Brain microvascular endothelial cell (primary cell): ENCODE measurements around the gene HERPUD2.

Experiments
- DNase-seq: peaks from one replicate; pipeline ENCODE4 v3.0.0-alpha.2; 2020
- H3K27ac ChIP-seq: fragments of 250-450 bp; sonication (Bioruptor Pico); 2 replicates; pipeline ENCODE4 v1.5.1; 2020; ENCODE audit warnings: mild to moderate bottlenecking, moderate library complexity
- H3K27me3 ChIP-seq: fragments of 250-450 bp; sonication (Bioruptor Pico); replicated peaks from 2 replicates; pipeline ENCODE4 v1.5.1; 2020; ENCODE audit warnings: mild to moderate bottlenecking
- H3K36me3 ChIP-seq: fragments of 250-450 bp; sonication (Bioruptor Pico); replicated peaks from 2 replicates; pipeline ENCODE4 v1.5.1; 2020; ENCODE audit warnings: mild to moderate bottlenecking
- H3K4me3 ChIP-seq: 2 replicates; pipeline ENCODE4 v1.5.1; 2011; ENCODE audit warnings: low read depth, mild to moderate bottlenecking, control low read depth, low read length, moderate library complexity
- in situ Hi-C: cut with HindIII; loops from 2 replicates; pipeline ENCODE4 v1.10.0; 2017; ENCODE audit warnings: low sequenced_read_pairs, low pct_ligation_motif_present
- TF ChIP-seq, protein P1 (sequence below): IDR thresholded peaks from 2 replicates; pipeline ENCODE4 v1.5.1; 2011; ENCODE audit warnings: low read depth, mild to moderate bottlenecking, moderate library complexity, low read length, control low read depth, inconsistent platforms; ENCODE audit errors: missing control alignments

The HERPUD2 gene

DNA sequence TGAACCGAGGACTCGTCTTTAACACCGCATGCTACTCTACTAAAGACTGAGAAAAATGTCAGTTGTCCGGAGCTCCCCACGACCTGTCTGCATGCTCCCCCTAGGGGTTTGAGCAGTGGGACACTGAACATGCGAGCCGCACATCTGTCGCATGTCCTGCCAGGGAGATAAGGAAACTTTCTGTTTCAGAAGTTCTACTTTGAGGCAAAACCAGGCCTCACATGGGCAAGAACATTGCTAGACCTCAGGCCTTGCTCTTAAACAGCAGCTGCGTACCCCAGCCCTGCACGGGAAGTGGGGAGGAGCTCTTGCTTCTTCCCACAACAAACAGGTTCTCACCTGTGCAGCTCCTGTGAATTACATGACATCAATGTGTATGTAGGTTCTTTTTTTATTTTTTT lies 30.3 kb upstream of the HERPUD2 start:
- no peak for DNase-seq
- no peaks in the 10 kb centered on the region for H3K36me3 ChIP-seq
- H3K27ac ChIP-seq = no peak overlapping the region
- TF ChIP-seq, protein P1, sequence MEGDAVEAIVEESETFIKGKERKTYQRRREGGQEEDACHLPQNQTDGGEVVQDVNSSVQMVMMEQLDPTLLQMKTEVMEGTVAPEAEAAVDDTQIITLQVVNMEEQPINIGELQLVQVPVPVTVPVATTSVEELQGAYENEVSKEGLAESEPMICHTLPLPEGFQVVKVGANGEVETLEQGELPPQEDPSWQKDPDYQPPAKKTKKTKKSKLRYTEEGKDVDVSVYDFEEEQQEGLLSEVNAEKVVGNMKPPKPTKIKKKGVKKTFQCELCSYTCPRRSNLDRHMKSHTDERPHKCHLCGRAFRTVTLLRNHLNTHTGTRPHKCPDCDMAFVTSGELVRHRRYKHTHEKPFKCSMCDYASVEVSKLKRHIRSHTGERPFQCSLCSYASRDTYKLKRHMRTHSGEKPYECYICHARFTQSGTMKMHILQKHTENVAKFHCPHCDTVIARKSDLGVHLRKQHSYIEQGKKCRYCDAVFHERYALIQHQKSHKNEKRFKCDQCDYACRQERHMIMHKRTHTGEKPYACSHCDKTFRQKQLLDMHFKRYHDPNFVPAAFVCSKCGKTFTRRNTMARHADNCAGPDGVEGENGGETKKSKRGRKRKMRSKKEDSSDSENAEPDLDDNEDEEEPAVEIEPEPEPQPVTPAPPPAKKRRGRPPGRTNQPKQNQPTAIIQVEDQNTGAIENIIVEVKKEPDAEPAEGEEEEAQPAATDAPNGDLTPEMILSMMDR = no peak
- in situ Hi-C loops = no loop called here
- H3K4me3 ChIP-seq = no peak overlapping the region
- no peaks in the 10 kb centered on the region for H3K27me3 ChIP-seq

DNA sequence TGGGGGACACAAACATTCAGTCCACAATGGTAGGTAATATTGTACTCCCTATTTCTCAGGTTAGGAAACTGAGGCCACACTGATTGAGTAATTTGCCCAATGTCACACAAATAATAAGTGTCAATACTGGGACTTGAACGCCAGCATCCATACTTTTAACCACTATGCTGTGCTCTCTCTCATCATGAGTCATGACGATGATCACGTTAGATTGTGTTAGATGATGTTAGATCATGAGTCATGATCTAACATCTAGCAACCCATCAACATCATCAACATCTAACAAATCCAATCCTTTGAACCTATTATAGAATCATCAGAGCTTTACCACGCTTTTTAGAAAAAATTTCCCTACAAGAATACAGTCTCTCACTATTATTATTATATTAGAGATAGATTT lies 28.1 kb upstream of the HERPUD2 start:
- Histone ChIP-seq H3K27ac (no peak overlapping the region), H3K27me3 (no peaks in the 10 kb centered on the region), H3K36me3 (no peaks in the 10 kb centered on the region), H3K4me3 (no peak overlapping the region)
- peak; percentile 56 for DNase-seq
- in situ Hi-C loops = no loop called here
- TF ChIP-seq, protein P1 = peak; percentile 14

DNA sequence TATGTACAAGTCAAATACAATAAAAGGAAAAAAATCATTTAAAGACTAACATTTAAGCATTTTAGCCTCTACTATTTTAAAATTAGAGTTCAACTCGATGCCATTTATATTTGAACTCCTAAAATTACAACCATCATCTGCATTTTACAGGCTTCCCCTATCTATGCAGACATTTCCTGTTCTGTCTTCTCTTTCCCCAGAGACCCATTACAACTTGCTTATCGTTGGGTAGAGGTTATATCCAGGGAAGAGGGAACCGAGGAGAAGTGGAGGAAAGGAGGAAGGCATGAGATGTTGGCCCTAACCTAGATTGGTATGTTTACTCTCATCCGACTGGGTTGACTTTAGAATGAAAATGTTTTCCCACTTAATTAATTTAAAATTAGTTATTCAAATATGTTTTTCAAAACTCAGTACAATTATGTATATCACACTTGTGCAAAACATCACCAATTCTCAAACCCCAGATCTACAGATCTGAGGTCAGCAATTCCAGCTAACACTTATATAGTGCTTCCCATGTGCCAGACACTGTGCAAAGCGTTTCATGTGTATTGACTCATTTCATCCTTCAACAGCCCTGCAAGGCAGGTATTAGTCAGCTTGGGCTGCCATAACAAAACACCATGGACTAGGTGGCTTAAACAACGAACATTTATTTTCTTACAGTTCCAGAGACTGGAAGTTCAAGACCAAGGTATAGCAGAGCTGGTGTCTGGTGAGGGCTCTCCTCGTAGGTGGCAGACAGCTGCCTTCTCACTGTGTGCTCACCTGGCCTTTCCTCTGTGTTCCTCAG lies 27.3 kb upstream of the HERPUD2 start:
- in situ Hi-C loops = no loop called here
- Histone ChIP-seq H3K36me3 (no peaks in the 10 kb centered on the region), H3K27me3 (no peaks in the 10 kb centered on the region), H3K4me3 (no peak overlapping the region), H3K27ac (no peak overlapping the region)
- DNase-seq = no peak
- TF ChIP-seq, protein P1 = no peak

GRCh38 chr7:35721288-35721687 lies 26.4 kb upstream of the HERPUD2 start:
- TF ChIP-seq, protein P1 = no peak
- in situ Hi-C loops = no loop called here
- H3K36me3 ChIP-seq = no peaks in the 10 kb centered on the region
- no peaks in the 10 kb centered on the region for H3K27me3 ChIP-seq
- no peak overlapping the region for H3K27ac ChIP-seq
- no peak for DNase-seq
- H3K4me3 ChIP-seq = no peak overlapping the region

GRCh38 chr7:35720849-35721248 lies 25.9 kb upstream of the HERPUD2 start:
- in situ Hi-C loops = no loop called here
- H3K27me3 ChIP-seq = no peaks in the 10 kb centered on the region
- TF ChIP-seq, protein P1 = no peak

DNA sequence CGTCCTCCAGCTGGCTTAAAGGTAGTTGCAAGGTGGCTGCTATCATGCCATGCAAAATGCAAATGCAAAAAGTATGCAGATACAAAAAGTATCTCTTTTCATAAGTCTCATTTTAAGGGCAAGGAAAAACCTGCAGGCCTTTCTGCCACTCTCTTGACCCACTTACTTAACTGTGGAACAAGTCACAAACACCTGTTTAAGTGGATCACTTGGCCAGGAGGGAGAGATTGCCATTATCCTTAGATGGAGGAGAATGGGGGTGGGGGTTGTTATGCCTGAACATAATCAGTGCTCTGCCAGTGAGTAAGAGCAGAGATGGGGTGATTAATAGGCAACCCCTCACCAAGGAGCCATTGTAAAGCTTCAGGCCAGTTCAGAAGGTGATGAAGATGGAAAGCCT lies 25.1 kb upstream of the HERPUD2 start:
- Histone ChIP-seq H3K27ac (no peak overlapping the region), H3K4me3 (no peak overlapping the region), H3K36me3 (no peaks in the 10 kb centered on the region), H3K27me3 (no peaks in the 10 kb centered on the region)
- in situ Hi-C loops = no loop called here
- TF ChIP-seq, protein P1 = no peak
- DNase-seq = no peak

More at GRCh38 chr7:35720849-35721248, 25.9 kb upstream of the HERPUD2 start:
- no peak overlapping the region for H3K4me3 ChIP-seq
- H3K27ac ChIP-seq = no peak overlapping the region
- no peak for DNase-seq
- no peaks in the 10 kb centered on the region for H3K36me3 ChIP-seq
